Neural cell (in vitro differentiated cells): ENCODE measurements around the gene FAM228B. TPM values are rescaled to one million over a fixed set of nuclear protein-coding genes. Genes with fewer than 3 reads are reported as not detected.
"Not testable (repeated sequence)": the region's sequence is repeated elsewhere in the genome, so short reads cannot be mapped to it uniquely, and the experiment has no call there.

Experiments
- H2AFZ ChIP-seq: fragments of 200-600, 300-800 bp; sonication (generic), shearing (Covaris generic); 2 replicates; pipeline ENCODE4 v1.6.0; 2014; ENCODE audit warnings: low read depth, mild to moderate bottlenecking, antibody characterized with exemption, low read length, moderate library complexity
- H3F3A ChIP-seq: fragments of 200-600 bp; shearing (Covaris generic); 2 replicates; pipeline ENCODE4 v1.6.1; 2016; ENCODE audit warnings: mild to moderate bottlenecking, moderate library complexity, mixed read lengths, antibody characterized with exemption, low read length; ENCODE audit not compliant: insufficient read depth, poor library complexity, severe bottlenecking
- H3K27ac ChIP-seq: fragments of 200-600, 300-800 bp; sonication (generic), shearing (Covaris generic); 2 replicates; pipeline ENCODE4 v1.5.1; 2014; ENCODE audit warnings: mild to moderate bottlenecking, low read length, moderate library complexity
- H3K27me3 ChIP-seq: fragments of 300-800, 200-600 bp; sonication (generic), shearing (Covaris generic); 2 replicates; pipeline ENCODE4 v1.6.0; 2014; ENCODE audit warnings: mild to moderate bottlenecking, low read depth, low read length, moderate library complexity; ENCODE audit not compliant: insufficient read depth
- H3K36me3 ChIP-seq: fragments of 300-800, 200-600 bp; sonication (generic), shearing (Covaris generic); 2 replicates; pipeline ENCODE4 v1.5.1; 2014; ENCODE audit warnings: mild to moderate bottlenecking, antibody characterized with exemption, low read length, moderate library complexity; ENCODE audit not compliant: insufficient read depth
- H3K4me2 ChIP-seq: fragments of 300-800, 200-600 bp; sonication (generic), shearing (Covaris generic); 2 replicates; pipeline ENCODE4 v1.6.0; 2014; ENCODE audit warnings: mild to moderate bottlenecking, low read length
- H3K4me3 ChIP-seq: fragments of 300-800, 200-600 bp; sonication (generic), shearing (Covaris generic); 2 replicates; pipeline ENCODE4 v1.5.1; 2014; ENCODE audit warnings: mild to moderate bottlenecking, low read length, moderate library complexity
- H3K79me2 ChIP-seq: fragments of 200-600 bp; shearing (Covaris generic); replicated peaks from 2 replicates; pipeline ENCODE4 v1.6.0; 2014; ENCODE audit warnings: mild to moderate bottlenecking, low read length, moderate library complexity; ENCODE audit not compliant: insufficient read depth
- H3K9ac ChIP-seq: fragments of 300-800, 200-600 bp; sonication (generic), shearing (Covaris generic); 2 replicates; pipeline ENCODE4 v1.6.1; 2016; ENCODE audit warnings: mild to moderate bottlenecking, low read length, mixed read lengths
- H3K9me2 ChIP-seq: fragments of 200-600 bp; shearing (Covaris generic); 2 replicates; pipeline ENCODE4 v1.6.1; 2016; ENCODE audit warnings: mild to moderate bottlenecking, low read length, mixed read lengths; ENCODE audit not compliant: insufficient read depth
- H3K9me3 ChIP-seq: fragments of 200-600, 300-800 bp; sonication (generic), shearing (Covaris generic); 2 replicates; pipeline ENCODE4 v1.6.1; 2016; ENCODE audit warnings: mild to moderate bottlenecking, mixed run types, low read length, moderate library complexity, mixed read lengths
- H4K20me1 ChIP-seq: fragments of 200-600 bp; shearing (Covaris generic); 2 replicates; pipeline ENCODE4 v1.6.1; 2016; ENCODE audit warnings: mild to moderate bottlenecking, mixed run types; ENCODE audit not compliant: insufficient read depth
- CTCF ChIP-seq: fragments of 450-650 bp; IDR thresholded peaks from 2 replicates; pipeline ENCODE4 v1.5.1; 2014; ENCODE audit warnings: antibody characterized with exemption, mild to moderate bottlenecking, moderate library complexity; ENCODE audit not compliant: poor library complexity, severe bottlenecking
- EP300 ChIP-seq: fragments of 450-650 bp; conservative IDR thresholded peaks from 2 replicates; pipeline ENCODE4 v1.6.1; 2014; ENCODE audit warnings: antibody characterized with exemption, mild to moderate bottlenecking, moderate library complexity; ENCODE audit not compliant: poor library complexity, severe bottlenecking
- EZH2 ChIP-seq: fragments of 200-600, 300-800 bp; shearing (Covaris generic), sonication (generic); IDR thresholded peaks from 2 replicates; pipeline ENCODE4 v1.6.1; 2014; ENCODE audit warnings: antibody characterized with exemption, low read length, borderline replicate concordance, mild to moderate bottlenecking; ENCODE audit not compliant: insufficient read depth, poor library complexity, severe bottlenecking
- MXI1 ChIP-seq: fragments of 450-650 bp; conservative IDR thresholded peaks from 2 replicates; pipeline ENCODE4 v1.6.1; 2014; ENCODE audit warnings: antibody characterized with exemption, mild to moderate bottlenecking; ENCODE audit not compliant: poor library complexity, severe bottlenecking
- POLR2AphosphoS5 ChIP-seq: IDR thresholded peaks from 2 replicates; pipeline ENCODE4 v1.6.1; 2012
- RAD21 ChIP-seq: fragments of 450-650 bp; conservative IDR thresholded peaks from 2 replicates; pipeline ENCODE4 v1.6.1; 2014; ENCODE audit warnings: antibody characterized with exemption, mild to moderate bottlenecking, moderate library complexity
- SMC3 ChIP-seq: fragments of 450-650 bp; conservative IDR thresholded peaks from 2 replicates; pipeline ENCODE4 v1.6.1; 2014; ENCODE audit warnings: antibody characterized with exemption, mild to moderate bottlenecking, moderate library complexity; ENCODE audit not compliant: poor library complexity
- TAF1 ChIP-seq: IDR thresholded peaks from 2 replicates; pipeline ENCODE4 v1.6.1; 2012; ENCODE audit warnings: low read depth
- polyA plus RNA-seq: library from polyadenylated mRNA; depleted of rRNA; stranded (reverse); fragments of >200 nt; gene quantifications from 2 replicates; pipeline ENCODE4 v1.2.3, GENCODE V29; 2014
- TF ChIP-seq, protein P1 (sequence below): IDR thresholded peaks from 2 replicates; pipeline ENCODE4 v1.6.1; 2012; ENCODE audit warnings: borderline replicate concordance

Gene FAM228B
- polyA plus RNA-seq, 1 donor from 2014 or later: 22.0 TPM

GRCh38 chr2:24107336-24107735, 15.9 kb upstream of the FAM228B start:
- H3K9me3 ChIP-seq: peaks cover 2% of the 10 kb centered on the region
- TF ChIP-seq CTCF (no peak), SMC3 (no peak), TAF1 (no peak), RAD21 (no peak), POLR2AphosphoS5 (no peak), EZH2 (no peak), MXI1 (no peak), EP300 (no peak)
- TF ChIP-seq, protein P1, sequence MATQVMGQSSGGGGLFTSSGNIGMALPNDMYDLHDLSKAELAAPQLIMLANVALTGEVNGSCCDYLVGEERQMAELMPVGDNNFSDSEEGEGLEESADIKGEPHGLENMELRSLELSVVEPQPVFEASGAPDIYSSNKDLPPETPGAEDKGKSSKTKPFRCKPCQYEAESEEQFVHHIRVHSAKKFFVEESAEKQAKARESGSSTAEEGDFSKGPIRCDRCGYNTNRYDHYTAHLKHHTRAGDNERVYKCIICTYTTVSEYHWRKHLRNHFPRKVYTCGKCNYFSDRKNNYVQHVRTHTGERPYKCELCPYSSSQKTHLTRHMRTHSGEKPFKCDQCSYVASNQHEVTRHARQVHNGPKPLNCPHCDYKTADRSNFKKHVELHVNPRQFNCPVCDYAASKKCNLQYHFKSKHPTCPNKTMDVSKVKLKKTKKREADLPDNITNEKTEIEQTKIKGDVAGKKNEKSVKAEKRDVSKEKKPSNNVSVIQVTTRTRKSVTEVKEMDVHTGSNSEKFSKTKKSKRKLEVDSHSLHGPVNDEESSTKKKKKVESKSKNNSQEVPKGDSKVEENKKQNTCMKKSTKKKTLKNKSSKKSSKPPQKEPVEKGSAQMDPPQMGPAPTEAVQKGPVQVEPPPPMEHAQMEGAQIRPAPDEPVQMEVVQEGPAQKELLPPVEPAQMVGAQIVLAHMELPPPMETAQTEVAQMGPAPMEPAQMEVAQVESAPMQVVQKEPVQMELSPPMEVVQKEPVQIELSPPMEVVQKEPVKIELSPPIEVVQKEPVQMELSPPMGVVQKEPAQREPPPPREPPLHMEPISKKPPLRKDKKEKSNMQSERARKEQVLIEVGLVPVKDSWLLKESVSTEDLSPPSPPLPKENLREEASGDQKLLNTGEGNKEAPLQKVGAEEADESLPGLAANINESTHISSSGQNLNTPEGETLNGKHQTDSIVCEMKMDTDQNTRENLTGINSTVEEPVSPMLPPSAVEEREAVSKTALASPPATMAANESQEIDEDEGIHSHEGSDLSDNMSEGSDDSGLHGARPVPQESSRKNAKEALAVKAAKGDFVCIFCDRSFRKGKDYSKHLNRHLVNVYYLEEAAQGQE: no peak
- no peaks in the 10 kb centered on the region for H3F3A ChIP-seq
- H3K79me2 ChIP-seq: no peaks in the 10 kb centered on the region
- no peak overlapping the region for H3K27ac ChIP-seq
- no peak overlapping the region for H3K4me3 ChIP-seq
- no peak overlapping the region for H3K4me2 ChIP-seq
- H4K20me1 ChIP-seq: no peaks in the 10 kb centered on the region
- no peak overlapping the region for H3K9ac ChIP-seq
- no peaks in the 10 kb centered on the region for H3K9me2 ChIP-seq
- no peaks in the 10 kb centered on the region for H3K36me3 ChIP-seq
- no peak overlapping the region for H2AFZ ChIP-seq
- H3K27me3 ChIP-seq: no peaks in the 10 kb centered on the region

- H3K27me3 ChIP-seq, H3K27ac ChIP-seq, H3K9me2 ChIP-seq, H3K79me2 ChIP-seq, H3K9ac ChIP-seq, H3K36me3 ChIP-seq, H3K4me3 ChIP-seq, H4K20me1 ChIP-seq, H3K4me2 ChIP-seq, H3F3A ChIP-seq, H3K9me3 ChIP-seq, H2AFZ ChIP-seq: not testable (repeated sequence)
Observed at GRCh38 chr2:24109431-24109830, 13.8 kb upstream of the FAM228B start.

- no peak for TF ChIP-seq SMC3
- TF ChIP-seq TAF1: no peak
- TF ChIP-seq, protein P1: no peak
- TF ChIP-seq EP300: no peak
- no peak for TF ChIP-seq MXI1
- TF ChIP-seq CTCF: no peak
- no peak for TF ChIP-seq POLR2AphosphoS5
- TF ChIP-seq RAD21: no peak
- TF ChIP-seq EZH2: no peak
- no peaks in the 10 kb centered on the region for H3K36me3 ChIP-seq
- H3K9ac ChIP-seq: no peak overlapping the region
- H3K27me3 ChIP-seq: no peaks in the 10 kb centered on the region
- H3F3A ChIP-seq: no peaks in the 10 kb centered on the region
- no peak overlapping the region for H3K4me2 ChIP-seq
- H3K4me3 ChIP-seq: no peak overlapping the region
- no peak overlapping the region for H2AFZ ChIP-seq
- no peaks in the 10 kb centered on the region for H3K79me2 ChIP-seq
- no peak overlapping the region for H3K27ac ChIP-seq
- peaks cover 2% of the 10 kb centered on the region for H3K9me3 ChIP-seq
- H3K9me2 ChIP-seq: no peaks in the 10 kb centered on the region
- H4K20me1 ChIP-seq: no peaks in the 10 kb centered on the region
Observed at GRCh38 chr2:24110660-24111303, 12.5 kb upstream of the FAM228B start.
